Measurements from ENCODE around the gene ZBTB24. TPM values are rescaled to one million over a fixed set of nuclear protein-coding genes. Genes with fewer than 3 reads are reported as not detected.

The ZBTB24 gene
- total and polyA plus RNA-seq, 2 of the 13 experiments (the other 11 are each of a cell fraction or from before 2014, with no cell fraction given), result 1.5 to 6.2 TPM

DNA sequence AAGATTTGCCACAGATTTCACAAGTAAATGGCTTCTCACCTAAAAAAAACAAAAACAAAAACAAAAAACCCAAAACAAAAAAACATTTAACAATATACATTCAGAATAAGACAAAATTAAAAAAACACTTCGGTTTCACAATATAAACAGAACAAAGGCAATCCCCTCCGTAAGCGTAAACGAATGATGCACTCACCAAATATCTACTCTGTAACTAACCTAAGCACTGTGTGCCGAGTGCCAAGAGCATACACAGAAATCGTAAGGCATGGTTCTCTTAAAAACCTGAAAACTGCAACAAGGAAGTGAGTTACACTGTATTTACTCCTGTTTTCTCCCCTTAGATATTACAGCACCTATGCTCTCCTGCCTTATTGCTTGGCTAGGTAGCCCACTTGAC, 15.3 kb downstream of the ZBTB24 start (continued):
- TF ChIP-seq, protein P1, sequence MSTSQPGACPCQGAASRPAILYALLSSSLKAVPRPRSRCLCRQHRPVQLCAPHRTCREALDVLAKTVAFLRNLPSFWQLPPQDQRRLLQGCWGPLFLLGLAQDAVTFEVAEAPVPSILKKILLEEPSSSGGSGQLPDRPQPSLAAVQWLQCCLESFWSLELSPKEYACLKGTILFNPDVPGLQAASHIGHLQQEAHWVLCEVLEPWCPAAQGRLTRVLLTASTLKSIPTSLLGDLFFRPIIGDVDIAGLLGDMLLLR (CRISPR knock-in tag; IDR thresholded peaks at IDR 0.05), result no peak
- TF ChIP-seq ZNF383 (CRISPR knock-in tag; IDR thresholded peaks at IDR 0.05; ENCODE audit: borderline replicate concordance) (no peak), ZNF652 (CRISPR knock-in tag; IDR thresholded peaks at IDR 0.05; ENCODE audit: borderline replicate concordance, low read depth) (no peak), SMARCE1 (IDR thresholded peaks at IDR 0.05; ENCODE audit: borderline replicate concordance) (no peak), ZNF33A (CRISPR knock-in tag; IDR thresholded peaks at IDR 0.05; ENCODE audit: borderline replicate concordance) (no peak), ZFP41 (CRISPR knock-in tag; IDR thresholded peaks at IDR 0.05; ENCODE audit: borderline replicate concordance) (no peak), ZNF589 (CRISPR knock-in tag; conservative IDR thresholded peaks at IDR 0.05) (no peak)

DNA sequence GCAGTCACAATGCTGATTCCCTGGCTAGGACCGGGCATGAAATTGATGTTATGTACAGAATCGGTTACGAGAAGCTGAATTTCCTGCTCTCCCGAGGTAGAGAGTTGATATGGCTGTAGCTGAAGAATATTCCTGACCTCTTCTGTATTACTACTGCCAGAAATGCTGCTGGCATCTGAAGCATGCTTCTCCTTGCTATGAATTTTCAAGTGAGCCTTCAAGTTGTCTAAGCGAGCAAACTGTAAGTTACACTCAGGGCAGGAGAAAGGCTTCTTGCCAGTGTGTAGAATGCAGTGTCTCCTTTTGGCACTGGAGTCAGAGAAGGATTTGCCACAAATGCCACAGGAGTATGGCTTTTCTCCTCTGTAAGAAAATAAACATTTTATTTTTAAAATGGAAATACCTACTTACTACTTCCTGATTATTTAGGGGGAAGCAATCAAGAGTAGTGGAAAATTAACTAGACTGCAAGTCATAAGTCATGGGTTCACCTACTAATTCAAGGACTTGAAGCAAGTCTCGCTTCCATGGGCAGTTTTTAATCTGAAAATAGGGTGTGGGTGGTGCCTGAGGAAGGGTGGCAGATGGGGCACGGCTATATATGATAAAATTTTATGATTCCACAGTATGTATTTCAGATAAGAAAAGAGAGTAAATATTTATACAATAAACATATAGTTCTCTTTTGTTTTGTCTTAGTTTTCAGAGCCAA, 16.7 kb downstream of the ZBTB24 start:
- no peaks in the 10 kb centered on the region for H4K20me1 ChIP-seq (ENCODE audit: insufficient read depth, low read length)
- intact Hi-C loops (cut with micrococcal nuclease; ENCODE audit: unreplicated experiment) (no loop called here), in situ Hi-C loops (cut with HindIII; ENCODE audit: extremely low pct_ligation_motif_present, low pct_unique_long_range_greater_than_20kb) (no loop called here)
- no peaks in the 10 kb centered on the region for H3K4me1 ChIP-seq (ENCODE audit: insufficient read depth, low read length)
- H2AFZ ChIP-seq (ENCODE audit: low read length), result no peak overlapping the region
- ChIA-PET CTCF (ENCODE audit: low intra/inter-chr PET ratio, low total read pairs) (no interaction called here), POLR2A (no interaction called here)
- no peak overlapping the region for H3K27ac ChIP-seq (ENCODE audit: extremely low read length, insufficient read depth, low read length)
- no peak overlapping the region for H3K4me2 ChIP-seq (ENCODE audit: low read depth, low read length)
- H3K9ac ChIP-seq (ENCODE audit: insufficient read depth, low read depth, low read length), result no peak overlapping the region
- no TSS peak for BruUV-seq (replicated peaks)
- ATAC-seq (no peak), FAIRE-seq (no peak), DNase-seq (ENCODE audit: low spot score) (no peak)
- peaks cover 12 to 56% of the 10 kb centered on the region in 2 experiments; a peak in 4 of 5 replicates for H3K36me3 ChIP-seq (replicated peaks in 1 of 2; ENCODE audit: control insufficient read depth in 1 of 2, insufficient read depth in 2 of 2, low read length in 2 of 2)
- H3K4me3 ChIP-seq (replicated peaks in 1 of 3; ENCODE audit: insufficient read depth in 1 of 3, low read depth in 2 of 3, low read length in 3 of 3), result no peak overlapping the region
- TF ChIP-seq ZNF138 (CRISPR knock-in tag; IDR thresholded peaks at IDR 0.05; ENCODE audit: low read depth), result no peak
- TF ChIP-seq SNAPC2 (CRISPR knock-in tag; IDR thresholded peaks at IDR 0.05), result no peak
- TF ChIP-seq PHF21A (CRISPR knock-in tag; IDR thresholded peaks at IDR 0.05), result no peak
- TF ChIP-seq ZKSCAN5 (CRISPR knock-in tag; IDR thresholded peaks at IDR 0.05), result no peak
- TF ChIP-seq TCF7 (IDR thresholded peaks at IDR 0.05; ENCODE audit: low read depth), result no peak
- no peak for TF ChIP-seq KDM3A (CRISPR knock-in tag; IDR thresholded peaks at IDR 0.05; ENCODE audit: low read depth)
- TF ChIP-seq TAF15 (IDR thresholded peaks at IDR 0.05; ENCODE audit: low read depth, low read length, poor library complexity, severe bottlenecking), result no peak
- no peak for TF ChIP-seq ZNF460 (CRISPR knock-in tag; IDR thresholded peaks at IDR 0.05; ENCODE audit: borderline replicate concordance)
- H3K9me3 ChIP-seq (ENCODE audit: low read length), result no peaks in the 10 kb centered on the region
- H3K27me3 ChIP-seq (ENCODE audit: control insufficient read depth in 1 of 2, insufficient read depth in 2 of 2, low read length in 2 of 2), result no peaks in the 10 kb centered on the region
- 93% methylated on average over 7 of the region's 7 CpGs for WGBS (ENCODE audit: low lambda C conversion rate)
- no peaks in the 10 kb centered on the region for H3K79me2 ChIP-seq (ENCODE audit: insufficient read depth, low read length)
